DMS 273 treated with DMSO at 0.1 percent for 48 hours (cell line): ENCODE measurements around the gene ABCC2.

Source experiments
- DNase-seq: peaks from one replicate; lab custom pipeline; 2025; lab: John Stamatoyannopoulos, UW

Gene ABCC2

GRCh38 chr10:99770408-99771045, 11.9 kb upstream of the ABCC2 start:
- DNase-seq, result no peak

- no peak for DNase-seq
Measured at GRCh38 chr10:99775850-99776249, 6.6 kb upstream of the ABCC2 start.

GRCh38 chr10:99777918-99778714, 4.3 kb upstream of the ABCC2 start:
- no peak for DNase-seq

- DNase-seq, result no peak
Measured at GRCh38 chr10:99779335-99779734, 3.1 kb upstream of the ABCC2 start.

GRCh38 chr10:99781734-99782429, 558 bp upstream of the ABCC2 start:
- no peak for DNase-seq

- no peak for DNase-seq
Measured at GRCh38 chr10:99784016-99784726, 1.7 kb downstream of the ABCC2 start.

- no peak for DNase-seq
Measured at GRCh38 chr10:99784727-99785441, 2.4 kb downstream of the ABCC2 start.

- DNase-seq, result no peak
Measured at GRCh38 chr10:99785646-99786045, 3.2 kb downstream of the ABCC2 start.

- no peak for DNase-seq
Measured at GRCh38 chr10:99787311-99787710, 4.9 kb downstream of the ABCC2 start.

- DNase-seq, result no peak
Measured at GRCh38 chr10:99787782-99788445, 5.5 kb downstream of the ABCC2 start.

GRCh38 chr10:99788598-99789256, 6.3 kb downstream of the ABCC2 start:
- no peak for DNase-seq

- DNase-seq, result no peak
Measured at GRCh38 chr10:99791831-99792230, 9.4 kb downstream of the ABCC2 start.

- DNase-seq, result no peak
Measured at GRCh38 chr10:99793819-99794218, 11.4 kb downstream of the ABCC2 start.

GRCh38 chr10:99796928-99797327, 14.5 kb downstream of the ABCC2 start:
- no peak for DNase-seq

- DNase-seq, result no peak
Measured at GRCh38 chr10:99798031-99798430, 15.6 kb downstream of the ABCC2 start.

- no peak for DNase-seq
Measured at GRCh38 chr10:99798920-99799319, 16.5 kb downstream of the ABCC2 start.

GRCh38 chr10:99799613-99800012, 17.2 kb downstream of the ABCC2 start:
- DNase-seq, result no peak

- DNase-seq, result no peak
Measured at GRCh38 chr10:99804471-99804870, 22.0 kb downstream of the ABCC2 start.

GRCh38 chr10:99805190-99805589, 22.8 kb downstream of the ABCC2 start:
- DNase-seq, result no peak

- DNase-seq, result no peak
Measured at GRCh38 chr10:99806091-99806490, 23.7 kb downstream of the ABCC2 start.

GRCh38 chr10:99807786-99808185, 25.3 kb downstream of the ABCC2 start:
- no peak for DNase-seq
